ENCODE measurements around the gene IGSF3.
"Not testable (repeated sequence)": the region's sequence is repeated elsewhere in the genome, so short reads cannot be mapped to it uniquely, and the experiment has no call there.

Gene IGSF3

GRCh38 chr1:116573431-116574095, 94.0 kb downstream of the IGSF3 start:
- DNase-seq (ENCODE audit: low read depth), result no peak

GRCh38 chr1:116572771-116573430, 94.6 kb downstream of the IGSF3 start:
- no peak for DNase-seq (ENCODE audit: low read depth)

GRCh38 chr1:116572099-116572498, 95.4 kb downstream of the IGSF3 start:
- no peak for DNase-seq (ENCODE audit: low read depth)

GRCh38 chr1:116571215-116571919, 96.2 kb downstream of the IGSF3 start:
- DNase-seq (ENCODE audit: low read depth), result no peak

- DNase-seq (ENCODE audit: low read depth), result peak; percentile 72
These were observed 96.9 kb downstream of the IGSF3 start, which contains the start of gene CD58 for GRCh38 chr1:116570358-116571214. TSS of gene CD58 (minus strand) at chr1:116571026. CDS start at chr1:116570972, 54 bp downstream.

GRCh38 chr1:116569776-116570357, 97.7 kb downstream of the IGSF3 start:
- DNase-seq (ENCODE audit: low read depth), result no peak

- DNase-seq (ENCODE audit: low read depth), result no peak
These were observed 98.2 kb downstream of the IGSF3 start for GRCh38 chr1:116569381-116569670.

GRCh38 chr1:116568662-116569380, 98.7 kb downstream of the IGSF3 start:
- DNase-seq (ENCODE audit: low read depth), result no peak

GRCh38 chr1:116567790-116568661, 99.5 kb downstream of the IGSF3 start:
- DNase-seq (ENCODE audit: low read depth), result no peak

- DNase-seq (ENCODE audit: low read depth), result no peak
These were observed 102.3 kb downstream of the IGSF3 start for GRCh38 chr1:116565222-116565621.

- no peak for DNase-seq (ENCODE audit: low read depth)
These were observed 103.1 kb downstream of the IGSF3 start for GRCh38 chr1:116564426-116564825.

- not testable (repeated sequence) for DNase-seq (ENCODE audit: low read depth)
These were observed 105.1 kb downstream of the IGSF3 start for GRCh38 chr1:116562465-116562864.

GRCh38 chr1:116561563-116561962, 106.0 kb downstream of the IGSF3 start:
- no peak for DNase-seq (ENCODE audit: low read depth)

GRCh38 chr1:116560704-116561490, 106.6 kb downstream of the IGSF3 start:
- no peak for DNase-seq (ENCODE audit: low read depth)

GRCh38 chr1:116559304-116559761, 108.2 kb downstream of the IGSF3 start:
- DNase-seq (ENCODE audit: low read depth), result no peak

GRCh38 chr1:116558571-116558970, 109.0 kb downstream of the IGSF3 start:
- no peak for DNase-seq (ENCODE audit: low read depth)

GRCh38 chr1:116558140-116558549, 109.4 kb downstream of the IGSF3 start:
- no peak for DNase-seq (ENCODE audit: low read depth)

GRCh38 chr1:116557323-116557878, 110.1 kb downstream of the IGSF3 start:
- DNase-seq (ENCODE audit: low read depth), result no peak

All from activated T-cell treated with anti-CD3 and anti-CD28 coated beads for 24 hours (primary cell).